Muscle of arm (tissue), 14 donors: ENCODE measurements around the gene FCER1G. TPM values are rescaled to one million over a fixed set of nuclear protein-coding genes. Genes with fewer than 3 reads are reported as not detected.

Experiments used
- DNase-seq: peaks from one replicate; pipeline ENCODE4 v3.0.0-alpha.2; 2013
- long read RNA-seq, 11 donors: transcript quantifications; one replicate each; lab custom pipeline, GENCODE V29; 2026
- polyA plus RNA-seq, 12 donors: library from polyadenylated mRNA; unstranded; fragments of 120-200 nt; gene quantifications; one replicate each; pipeline ENCODE4 v1.2.1, GENCODE V29; 2013; ENCODE audit not compliant: insufficient read length in 12 of 12

FCER1G gene
- polyA plus RNA-seq: 10 to 100 TPM in 10 of 12 donors, not detected in 2; 12.5 to 37.0 (median 18.9) TPM
- long read RNA-seq, donor 1, transcript FCER1G-201 (5 exons, 591 nt): major isoform, 12 of 13 reads
- long read RNA-seq, donor 1, partial matches to known transcripts: 0 of 13 reads
- long read RNA-seq, donor 1, other reads (novel, unspliced or antisense): 0 of 13 reads
- long read RNA-seq, donor 2, transcript FCER1G-201 (5 exons, 591 nt): major isoform, 7 of 7 reads
- long read RNA-seq, donor 2, partial matches to known transcripts: 0 of 7 reads
- long read RNA-seq, donor 2, other reads (novel, unspliced or antisense): 0 of 7 reads
- long read RNA-seq, donor 3, transcript FCER1G-201 (5 exons, 591 nt): major isoform, 6 of 8 reads
- long read RNA-seq, donor 3, partial matches to known transcripts: 0 of 8 reads
- long read RNA-seq, donor 3, other reads (novel, unspliced or antisense): 0 of 8 reads
- long read RNA-seq, donor 4, partial matches to known transcripts: 0 of 3 reads
- long read RNA-seq, donor 4, other reads (novel, unspliced or antisense): 0 of 3 reads
- long read RNA-seq, donor 5, partial matches to known transcripts: 0 of 4 reads
- long read RNA-seq, donor 5, other reads (novel, unspliced or antisense): 0 of 4 reads
- long read RNA-seq, donor 6, transcript FCER1G-201 (5 exons, 591 nt): major isoform, 5 of 5 reads
- long read RNA-seq, donor 6, partial matches to known transcripts: 0 of 5 reads
- long read RNA-seq, donor 6, other reads (novel, unspliced or antisense): 0 of 5 reads
- long read RNA-seq, donor 7, partial matches to known transcripts: 0 of 2 reads
- long read RNA-seq, donor 7, other reads (novel, unspliced or antisense): 0 of 2 reads
- long read RNA-seq, donor 8, transcript FCER1G-201 (5 exons, 591 nt): major isoform, 7 of 7 reads
- long read RNA-seq, donor 8, partial matches to known transcripts: 0 of 7 reads
- long read RNA-seq, donor 8, other reads (novel, unspliced or antisense): 0 of 7 reads
- long read RNA-seq, donor 9, transcript FCER1G-201 (5 exons, 591 nt): major isoform, 11 of 12 reads
- long read RNA-seq, donor 9, partial matches to known transcripts: 0 of 12 reads
- long read RNA-seq, donor 9, other reads (novel, unspliced or antisense): 0 of 12 reads
- long read RNA-seq, donor 10, transcript FCER1G-201 (5 exons, 591 nt): major isoform, 9 of 10 reads
- long read RNA-seq, donor 10, partial matches to known transcripts: 0 of 10 reads
- long read RNA-seq, donor 10, other reads (novel, unspliced or antisense): 0 of 10 reads
- long read RNA-seq, donor 11, transcript FCER1G-201 (5 exons, 591 nt): major isoform, 11 of 12 reads
- long read RNA-seq, donor 11, partial matches to known transcripts: 0 of 12 reads
- long read RNA-seq, donor 11, other reads (novel, unspliced or antisense): 0 of 12 reads

- DNase-seq: no peak
Observed at GRCh38 chr1:161215076-161215475, at the start of gene FCER1G. Gene FCER1G (plus strand): TSS chr1:161215295. CDS start chr1:161215322, 27 bp downstream.

DNA sequence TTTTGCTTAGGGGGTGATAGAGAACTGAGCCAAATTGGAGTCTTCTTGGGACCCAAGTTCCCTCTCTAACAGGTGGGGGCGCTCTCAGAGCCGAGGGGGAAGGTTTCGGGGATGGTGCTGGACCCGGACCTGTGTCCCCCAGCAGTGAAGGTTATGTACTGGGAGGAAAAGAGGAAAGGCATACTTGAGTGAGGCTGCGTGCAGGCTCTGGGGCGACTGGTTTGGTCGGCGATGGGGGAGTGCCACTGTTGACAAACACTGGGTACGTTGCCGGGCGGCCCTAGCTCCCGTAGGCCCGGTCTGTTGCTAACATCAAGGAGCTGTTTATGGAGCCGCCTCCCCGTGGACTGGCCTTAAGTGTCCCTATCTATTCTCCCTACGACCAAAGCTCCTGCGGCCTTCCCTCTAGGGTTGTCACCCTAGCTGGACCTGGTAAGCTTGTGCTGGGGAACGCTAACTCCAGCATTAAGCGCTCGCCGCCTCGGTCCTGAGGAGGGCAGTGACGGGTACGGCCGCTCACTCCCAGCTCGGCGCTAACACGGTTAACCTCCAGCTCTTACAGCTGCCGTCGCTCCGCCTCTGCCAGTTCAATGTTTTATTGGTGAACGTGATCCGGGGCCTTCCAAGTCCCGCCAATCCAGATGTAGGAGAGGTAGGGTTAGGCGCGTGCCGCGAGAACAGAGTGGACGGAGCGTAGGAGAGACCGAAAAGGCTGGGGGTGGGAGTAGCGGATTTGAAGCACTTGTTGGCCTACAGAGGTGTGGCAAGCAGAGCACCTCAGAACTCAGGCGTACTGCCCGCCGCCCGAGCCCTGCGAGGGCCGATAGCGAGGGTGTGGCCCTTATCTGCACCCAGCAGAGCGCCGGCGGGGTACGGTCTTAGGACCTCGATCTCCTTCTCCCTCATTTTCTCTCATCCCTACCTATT lies 49.1 kb upstream of the FCER1G start, which contains the start of gene PPOX:
Gene PPOX (plus strand): TSS at position 685 of the 927 bp plus-strand sequence. CDS start 422 bp downstream, outside the sequence.
- peak; percentile 98 for DNase-seq

- no peak for DNase-seq
Observed at GRCh38 chr1:161166669-161167548, 48.2 kb upstream of the FCER1G start.

DNA sequence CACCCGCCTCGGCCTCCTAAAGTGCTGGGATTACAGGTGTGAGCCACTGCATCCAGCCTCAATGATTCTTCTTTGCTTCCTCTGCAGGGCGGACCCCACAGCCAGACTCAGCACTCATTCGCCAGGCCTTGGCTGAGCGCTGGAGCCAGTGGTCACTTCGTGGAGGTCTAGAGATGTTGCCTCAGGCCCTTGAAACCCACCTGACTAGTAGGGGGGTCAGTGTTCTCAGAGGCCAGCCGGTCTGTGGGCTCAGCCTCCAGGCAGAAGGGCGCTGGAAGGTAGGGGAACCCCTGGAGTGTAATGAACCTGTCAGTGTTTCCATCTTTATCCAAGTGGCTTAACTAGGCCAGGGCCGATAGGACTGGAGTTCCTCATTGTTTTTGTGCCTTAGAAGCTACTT lies 46.2 kb upstream of the FCER1G start:
- DNase-seq: no peak

- no peak for DNase-seq
Observed at GRCh38 chr1:161171191-161171590, 43.9 kb upstream of the FCER1G start.

DNA sequence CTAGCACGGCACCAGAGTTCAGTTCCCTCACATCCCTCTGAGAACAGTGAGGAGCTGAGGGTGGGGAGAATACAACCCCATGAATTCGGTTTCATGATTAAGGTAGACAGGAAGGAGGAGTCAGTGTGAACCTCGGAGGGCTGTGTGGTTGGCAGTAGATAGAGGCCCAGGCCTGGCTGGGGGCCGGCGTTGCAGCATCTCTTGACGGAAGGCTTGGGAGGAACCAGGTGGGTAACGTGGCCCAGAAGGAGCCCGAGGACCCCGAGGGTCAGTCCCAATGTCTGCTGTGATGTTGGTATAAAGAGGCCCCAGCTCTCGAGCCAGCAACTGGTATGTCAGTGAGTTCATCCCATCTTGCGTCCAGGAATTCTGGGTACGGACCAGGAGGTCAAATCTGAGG lies 43.4 kb upstream of the FCER1G start:
- no peak for DNase-seq

DNA sequence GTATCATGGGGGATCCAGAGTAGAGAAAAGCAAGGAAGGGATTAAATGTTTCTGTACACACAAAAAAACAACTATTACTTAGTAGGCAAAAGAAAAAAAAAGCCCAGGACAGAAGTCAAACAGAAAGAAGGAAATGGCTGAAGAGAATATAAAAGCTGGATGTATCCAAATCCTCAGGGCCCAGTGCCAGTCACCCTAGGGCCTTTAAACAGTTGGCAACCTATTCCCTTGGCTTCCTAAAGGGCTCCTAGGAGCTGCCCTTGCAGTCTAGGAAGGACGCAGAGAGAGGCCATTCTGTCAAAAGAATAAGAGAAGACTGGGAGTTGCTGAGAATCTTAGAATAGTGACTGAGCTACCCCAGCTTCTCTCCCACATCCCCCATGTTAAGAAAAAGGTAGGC lies 42.7 kb upstream of the FCER1G start:
- no peak for DNase-seq

DNA sequence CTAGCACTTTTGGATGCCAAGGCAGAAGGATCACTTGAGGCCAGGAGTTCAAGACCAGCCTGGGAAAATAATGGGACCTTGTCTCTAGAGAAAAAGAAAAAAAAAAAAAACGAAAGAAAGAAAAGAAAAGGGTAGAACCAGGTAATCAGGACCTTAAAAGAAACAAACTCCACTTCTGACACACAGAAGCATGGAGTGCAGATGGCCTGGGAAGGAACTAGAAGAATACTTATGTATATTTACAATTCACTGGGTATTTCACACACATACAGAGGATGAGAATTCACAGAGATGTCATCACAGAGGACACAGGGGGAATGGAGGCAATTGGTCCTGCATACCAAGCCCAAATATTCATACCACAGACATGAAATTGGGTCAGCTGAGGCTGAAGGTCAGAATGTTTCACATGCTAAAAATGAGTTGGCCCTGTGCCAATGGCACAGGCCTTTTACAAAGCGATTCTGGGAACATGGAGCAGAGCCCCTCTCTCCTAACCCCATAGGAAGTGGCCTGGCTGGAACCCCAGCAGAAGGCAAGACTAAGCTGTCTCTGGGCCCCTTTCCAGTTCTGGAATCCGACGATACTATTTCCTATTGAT lies 42.2 kb upstream of the FCER1G start:
- no peak for DNase-seq

DNA sequence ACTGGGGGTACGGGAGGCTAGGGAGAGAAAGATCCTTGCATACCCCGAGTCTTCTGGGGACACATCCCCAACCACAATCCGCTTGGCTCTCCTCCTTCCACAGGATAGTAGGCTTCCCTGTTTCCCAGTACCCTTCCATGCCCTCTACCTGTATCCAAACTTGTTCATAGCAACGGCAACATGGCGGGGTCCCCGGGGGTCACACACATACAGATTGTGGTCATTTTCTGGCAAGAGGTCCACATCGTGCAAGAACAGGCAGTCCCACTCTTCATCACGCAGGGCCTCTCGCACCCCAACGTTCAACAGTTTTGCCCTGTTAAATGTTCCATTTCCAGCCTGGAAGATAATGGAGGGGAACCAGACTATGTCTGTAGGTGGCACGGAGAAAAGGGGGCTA lies 41.4 kb upstream of the FCER1G start:
- DNase-seq: no peak

DNA sequence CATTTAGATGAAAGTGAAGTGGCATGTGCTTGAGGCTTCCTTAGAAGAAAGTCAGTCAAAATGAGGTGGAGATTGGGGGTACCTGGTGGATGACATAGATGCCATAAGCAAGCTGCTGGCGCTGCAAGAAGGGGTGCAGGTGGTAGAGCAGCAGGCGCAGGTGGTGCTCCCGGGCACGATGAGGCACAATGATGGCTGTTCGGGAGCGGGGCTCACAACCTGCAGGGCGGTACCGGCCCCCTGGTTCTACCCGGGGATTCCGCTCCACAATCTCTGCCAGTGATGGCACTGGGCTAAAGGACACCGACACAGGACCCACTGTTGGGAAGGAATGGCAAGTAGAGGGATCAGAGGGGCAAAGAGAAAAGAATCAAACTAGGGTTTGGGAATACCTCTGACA lies 40.2 kb upstream of the FCER1G start:
- DNase-seq: no peak

- DNase-seq: no peak
Observed at GRCh38 chr1:161175771-161176453, 39.2 kb upstream of the FCER1G start.

DNA sequence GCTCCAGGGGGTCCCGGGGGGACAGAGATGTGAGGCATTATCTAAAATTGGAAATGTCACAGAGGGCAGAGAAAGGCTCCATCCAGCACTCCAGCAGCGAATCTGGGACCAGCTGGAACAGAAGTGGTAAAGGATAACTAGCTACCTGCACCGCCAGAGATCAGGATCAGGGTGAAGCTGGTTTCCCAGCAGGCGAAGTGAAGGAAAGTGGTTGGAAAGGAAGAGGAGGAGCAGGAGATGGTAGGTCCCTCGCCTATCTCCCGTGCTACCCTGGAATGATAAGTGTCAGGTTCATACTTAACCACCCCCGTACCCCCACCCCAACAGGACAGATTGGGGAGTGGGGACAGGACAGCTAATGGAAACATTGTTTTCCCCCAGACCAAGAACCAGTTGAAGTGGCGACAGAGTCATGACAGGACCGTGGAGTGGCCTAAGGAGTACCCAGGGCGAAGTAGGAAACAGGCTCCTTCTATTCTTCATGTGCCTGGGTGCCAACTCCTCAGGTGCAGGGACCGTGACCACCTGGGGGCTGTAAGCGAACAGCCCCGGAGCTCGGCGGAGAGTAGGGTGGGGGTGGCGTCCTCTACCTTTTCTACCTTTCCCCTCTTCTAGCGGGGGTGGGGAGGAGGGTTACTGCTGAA lies 38.5 kb upstream of the FCER1G start:
- no peak for DNase-seq

DNA sequence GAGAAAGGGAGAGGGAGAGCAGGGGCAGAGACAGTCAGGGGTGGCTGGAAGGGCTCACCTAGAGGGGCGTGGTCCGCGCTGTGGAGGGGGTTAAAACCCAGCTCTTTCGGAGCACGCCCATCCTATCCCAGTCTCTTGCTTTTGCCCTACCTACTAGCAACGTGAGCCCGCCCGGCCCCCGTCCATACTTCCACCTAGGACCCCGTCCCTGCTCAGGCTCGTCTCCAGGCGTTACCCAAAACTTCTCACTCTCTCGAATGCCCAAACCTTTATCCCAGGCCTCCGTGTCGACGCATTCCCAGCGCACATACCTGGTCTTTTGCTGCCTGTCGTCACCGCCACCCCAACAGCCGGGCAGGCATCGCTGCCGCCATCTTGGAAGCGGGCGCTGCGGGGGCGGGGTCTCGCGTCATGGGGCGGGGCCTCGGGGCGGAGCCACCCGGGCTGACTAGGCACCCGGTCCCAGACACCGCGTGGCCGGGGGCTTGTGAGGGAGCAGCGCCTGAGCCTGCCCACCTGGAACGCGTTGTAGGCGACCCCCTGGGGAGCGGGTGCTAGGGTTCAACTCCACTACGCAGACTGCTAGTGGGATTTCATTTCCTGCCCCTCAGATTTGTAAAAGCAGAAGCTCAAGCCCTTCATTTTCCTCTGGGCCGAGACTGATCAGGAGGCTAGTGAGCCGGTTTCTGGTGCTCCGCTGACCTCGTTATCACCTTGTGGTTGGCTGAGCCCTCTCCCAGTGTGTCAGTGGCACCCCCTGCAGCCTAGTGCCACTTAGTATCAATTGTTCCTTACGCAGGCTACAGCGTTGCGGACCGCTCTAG lies 37.8 kb upstream of the FCER1G start, which contains the start of gene B4GALT3:
Gene B4GALT3 (minus strand): TSS at position 396 of the 824 bp plus-strand sequence. CDS start 1,447 bp downstream, outside the sequence.
- peak; percentile 89 for DNase-seq

GRCh38 chr1:161177936-161178244 lies 37.2 kb upstream of the FCER1G start:
- no peak for DNase-seq

- no peak for DNase-seq
Observed at GRCh38 chr1:161179698-161180097, 35.4 kb upstream of the FCER1G start.

- no peak for DNase-seq
Observed at GRCh38 chr1:161180639-161181038, 34.5 kb upstream of the FCER1G start.

- no peak for DNase-seq
Observed at GRCh38 chr1:161182214-161182613, 32.9 kb upstream of the FCER1G start.
